ENCODE measurements around the gene TBC1D22B.
"Not testable (repeated sequence)": the region's sequence is repeated elsewhere in the genome, so short reads cannot be mapped to it uniquely, and the experiment has no call there.

The TBC1D22B gene

GRCh38 chr6:37293426-37293825 is 35.9 kb downstream of the TBC1D22B start:
- H3K9ac ChIP-seq (ENCODE audit: low read depth, low read length, poor library complexity, severe bottlenecking), result no peak overlapping the region
- peaks cover 51% of the 10 kb centered on the region; the same call in 1 of the 2 replicates for H3K36me3 ChIP-seq (ENCODE audit: insufficient read depth, low read length)
- no peak overlapping the region for H3K4me2 ChIP-seq (ENCODE audit: low read depth, low read length, poor library complexity, severe bottlenecking)
- no peaks in the 10 kb centered on the region for H4K20me1 ChIP-seq (ENCODE audit: insufficient read depth, low read length, poor library complexity, severe bottlenecking)
- H2AFZ ChIP-seq (ENCODE audit: low read length), result no peak overlapping the region
- no peak overlapping the region for H3K4me3 ChIP-seq (ENCODE audit: low read length, poor library complexity, severe bottlenecking)
- no peaks in the 10 kb centered on the region for H3K27me3 ChIP-seq (ENCODE audit: insufficient read depth, low read length, poor library complexity, severe bottlenecking)
- peaks cover 36% of the 10 kb centered on the region for H3K4me1 ChIP-seq (ENCODE audit: insufficient read depth, low read length, poor library complexity, severe bottlenecking)
- no peaks in the 10 kb centered on the region for H3K79me2 ChIP-seq (ENCODE audit: insufficient read depth, low read length)
- TF ChIP-seq EZH2phosphoT487 (IDR thresholded peaks at IDR 0.05; ENCODE audit: borderline replicate concordance), result no peak
- TF ChIP-seq, protein P1, sequence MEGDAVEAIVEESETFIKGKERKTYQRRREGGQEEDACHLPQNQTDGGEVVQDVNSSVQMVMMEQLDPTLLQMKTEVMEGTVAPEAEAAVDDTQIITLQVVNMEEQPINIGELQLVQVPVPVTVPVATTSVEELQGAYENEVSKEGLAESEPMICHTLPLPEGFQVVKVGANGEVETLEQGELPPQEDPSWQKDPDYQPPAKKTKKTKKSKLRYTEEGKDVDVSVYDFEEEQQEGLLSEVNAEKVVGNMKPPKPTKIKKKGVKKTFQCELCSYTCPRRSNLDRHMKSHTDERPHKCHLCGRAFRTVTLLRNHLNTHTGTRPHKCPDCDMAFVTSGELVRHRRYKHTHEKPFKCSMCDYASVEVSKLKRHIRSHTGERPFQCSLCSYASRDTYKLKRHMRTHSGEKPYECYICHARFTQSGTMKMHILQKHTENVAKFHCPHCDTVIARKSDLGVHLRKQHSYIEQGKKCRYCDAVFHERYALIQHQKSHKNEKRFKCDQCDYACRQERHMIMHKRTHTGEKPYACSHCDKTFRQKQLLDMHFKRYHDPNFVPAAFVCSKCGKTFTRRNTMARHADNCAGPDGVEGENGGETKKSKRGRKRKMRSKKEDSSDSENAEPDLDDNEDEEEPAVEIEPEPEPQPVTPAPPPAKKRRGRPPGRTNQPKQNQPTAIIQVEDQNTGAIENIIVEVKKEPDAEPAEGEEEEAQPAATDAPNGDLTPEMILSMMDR (conservative IDR thresholded peaks at IDR 0.05; ENCODE audit: low read length), result no peak
- H3F3A ChIP-seq (ENCODE audit: low read depth), result peaks cover 3% of the 10 kb centered on the region; the same call in 1 of the 2 replicates
- no peaks in the 10 kb centered on the region for H3K9me3 ChIP-seq (ENCODE audit: insufficient read depth, low read depth, low read length)
- H3K9me2 ChIP-seq (replicated peaks; ENCODE audit: low read depth, low read length), result no peaks in the 10 kb centered on the region

DNA sequence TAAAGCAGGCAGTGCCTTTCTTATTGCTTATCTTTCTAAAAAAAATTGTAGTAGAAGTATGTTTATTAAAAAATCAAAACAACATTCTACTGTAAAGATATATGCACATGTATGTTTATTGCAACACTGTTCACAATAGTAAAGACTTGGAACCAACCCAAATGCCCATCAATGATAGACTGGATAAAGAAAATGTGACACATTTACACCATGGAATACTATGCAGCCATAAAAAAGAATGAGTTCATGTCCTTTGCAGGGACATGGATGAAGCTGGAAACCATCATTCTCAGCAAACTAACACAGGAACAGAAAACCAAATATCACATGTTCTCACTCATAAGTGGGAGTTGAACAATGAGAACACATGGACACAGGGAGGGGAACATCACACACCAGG is 40.1 kb downstream of the TBC1D22B start:
- H3K27me3 ChIP-seq (ENCODE audit: insufficient read depth, low read length, poor library complexity, severe bottlenecking); H2AFZ ChIP-seq (ENCODE audit: low read length); H3K9me2 ChIP-seq (replicated peaks; ENCODE audit: low read depth, low read length); H3F3A ChIP-seq (ENCODE audit: low read depth); H3K4me1 ChIP-seq (ENCODE audit: insufficient read depth, low read length, poor library complexity, severe bottlenecking); H3K79me2 ChIP-seq (ENCODE audit: insufficient read depth, low read length); H3K4me3 ChIP-seq (ENCODE audit: low read length, poor library complexity, severe bottlenecking); H3K4me2 ChIP-seq (ENCODE audit: low read depth, low read length, poor library complexity, severe bottlenecking); H4K20me1 ChIP-seq (ENCODE audit: insufficient read depth, low read length, poor library complexity, severe bottlenecking); H3K9ac ChIP-seq (ENCODE audit: low read depth, low read length, poor library complexity, severe bottlenecking); H3K9me3 ChIP-seq (ENCODE audit: insufficient read depth, low read depth, low read length): not testable (repeated sequence)
- peaks cover 63% of the 10 kb centered on the region; the same call in 1 of the 2 replicates for H3K36me3 ChIP-seq (ENCODE audit: insufficient read depth, low read length)

GRCh38 chr6:37298958-37299357 is 41.4 kb downstream of the TBC1D22B start:
- Histone ChIP-seq H3K4me3 (ENCODE audit: low read length, poor library complexity, severe bottlenecking) (no peak overlapping the region), H3F3A (ENCODE audit: low read depth) (no peaks in the 10 kb centered on the region), H3K9me3 (ENCODE audit: insufficient read depth, low read depth, low read length) (no peaks in the 10 kb centered on the region), H3K79me2 (ENCODE audit: insufficient read depth, low read length) (no peaks in the 10 kb centered on the region), H4K20me1 (ENCODE audit: insufficient read depth, low read length, poor library complexity, severe bottlenecking) (no peaks in the 10 kb centered on the region), H3K9ac (ENCODE audit: low read depth, low read length, poor library complexity, severe bottlenecking) (no peak overlapping the region), H2AFZ (ENCODE audit: low read length) (no peak overlapping the region), H3K4me1 (ENCODE audit: insufficient read depth, low read length, poor library complexity, severe bottlenecking) (no peaks in the 10 kb centered on the region), H3K4me2 (ENCODE audit: low read depth, low read length, poor library complexity, severe bottlenecking) (no peak overlapping the region), H3K9me2 (replicated peaks; ENCODE audit: low read depth, low read length) (no peaks in the 10 kb centered on the region), H3K27me3 (ENCODE audit: insufficient read depth, low read length, poor library complexity, severe bottlenecking) (no peaks in the 10 kb centered on the region), H3K36me3 (ENCODE audit: insufficient read depth, low read length) (peaks cover 68% of the 10 kb centered on the region; the same call in 1 of the 2 replicates)
- TF ChIP-seq, protein P1 (conservative IDR thresholded peaks at IDR 0.05; ENCODE audit: low read length), result no peak
- no peak for TF ChIP-seq EZH2phosphoT487 (IDR thresholded peaks at IDR 0.05; ENCODE audit: borderline replicate concordance)

- peaks cover 71% of the 10 kb centered on the region; the same call in 1 of the 2 replicates for H3K36me3 ChIP-seq (ENCODE audit: insufficient read depth, low read length)
- TF ChIP-seq EZH2phosphoT487 (IDR thresholded peaks at IDR 0.05; ENCODE audit: borderline replicate concordance), result no peak
- TF ChIP-seq, protein P1 (conservative IDR thresholded peaks at IDR 0.05; ENCODE audit: low read length), result no peak
- no peaks in the 10 kb centered on the region for H3K4me1 ChIP-seq (ENCODE audit: insufficient read depth, low read length, poor library complexity, severe bottlenecking)
- H3K27me3 ChIP-seq (ENCODE audit: insufficient read depth, low read length, poor library complexity, severe bottlenecking), result no peaks in the 10 kb centered on the region
- no peak overlapping the region for H3K4me3 ChIP-seq (ENCODE audit: low read length, poor library complexity, severe bottlenecking)
- no peak overlapping the region for H3K9ac ChIP-seq (ENCODE audit: low read depth, low read length, poor library complexity, severe bottlenecking)
- no peak overlapping the region for H2AFZ ChIP-seq (ENCODE audit: low read length)
- H3K9me3 ChIP-seq (ENCODE audit: insufficient read depth, low read depth, low read length), result no peaks in the 10 kb centered on the region
- H3K79me2 ChIP-seq (ENCODE audit: insufficient read depth, low read length), result no peaks in the 10 kb centered on the region
- H3K9me2 ChIP-seq (replicated peaks; ENCODE audit: low read depth, low read length), result no peaks in the 10 kb centered on the region
- H3F3A ChIP-seq (ENCODE audit: low read depth), result no peaks in the 10 kb centered on the region
- no peaks in the 10 kb centered on the region for H4K20me1 ChIP-seq (ENCODE audit: insufficient read depth, low read length, poor library complexity, severe bottlenecking)
- no peak overlapping the region for H3K4me2 ChIP-seq (ENCODE audit: low read depth, low read length, poor library complexity, severe bottlenecking)
Observed at GRCh38 chr6:37299990-37300389, 42.4 kb downstream of the TBC1D22B start.

Data from Loucy (cell line).